GM18519 (cell line): ENCODE results near the gene BTBD19.
A peak's percentile ranks its signal among the peaks of the same experiment; 100 is the strongest.
"Not testable (repeated sequence)": the region's sequence is repeated elsewhere in the genome, so short reads cannot be mapped to it uniquely, and the experiment has no call there.

ENCODE experiments used
- ATAC-seq: cut with Tn5 transposase; IDR thresholded peaks from one replicate; pipeline ENCODE4 v1.9.1; 2021; ENCODE audit warnings: mild to moderate bottlenecking, moderate library complexity; ENCODE audit not compliant: unreplicated experiment, low FRiP score

Gene BTBD19, protein sequence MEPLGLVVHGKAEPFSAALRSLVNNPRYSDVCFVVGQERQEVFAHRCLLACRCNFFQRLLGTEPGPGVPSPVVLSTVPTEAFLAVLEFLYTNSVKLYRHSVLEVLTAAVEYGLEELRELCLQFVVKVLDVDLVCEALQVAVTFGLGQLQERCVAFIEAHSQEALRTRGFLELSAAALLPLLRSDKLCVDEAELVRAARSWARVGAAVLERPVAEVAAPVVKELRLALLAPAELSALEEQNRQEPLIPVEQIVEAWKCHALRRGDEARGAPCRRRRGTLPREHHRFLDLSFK

DNA sequence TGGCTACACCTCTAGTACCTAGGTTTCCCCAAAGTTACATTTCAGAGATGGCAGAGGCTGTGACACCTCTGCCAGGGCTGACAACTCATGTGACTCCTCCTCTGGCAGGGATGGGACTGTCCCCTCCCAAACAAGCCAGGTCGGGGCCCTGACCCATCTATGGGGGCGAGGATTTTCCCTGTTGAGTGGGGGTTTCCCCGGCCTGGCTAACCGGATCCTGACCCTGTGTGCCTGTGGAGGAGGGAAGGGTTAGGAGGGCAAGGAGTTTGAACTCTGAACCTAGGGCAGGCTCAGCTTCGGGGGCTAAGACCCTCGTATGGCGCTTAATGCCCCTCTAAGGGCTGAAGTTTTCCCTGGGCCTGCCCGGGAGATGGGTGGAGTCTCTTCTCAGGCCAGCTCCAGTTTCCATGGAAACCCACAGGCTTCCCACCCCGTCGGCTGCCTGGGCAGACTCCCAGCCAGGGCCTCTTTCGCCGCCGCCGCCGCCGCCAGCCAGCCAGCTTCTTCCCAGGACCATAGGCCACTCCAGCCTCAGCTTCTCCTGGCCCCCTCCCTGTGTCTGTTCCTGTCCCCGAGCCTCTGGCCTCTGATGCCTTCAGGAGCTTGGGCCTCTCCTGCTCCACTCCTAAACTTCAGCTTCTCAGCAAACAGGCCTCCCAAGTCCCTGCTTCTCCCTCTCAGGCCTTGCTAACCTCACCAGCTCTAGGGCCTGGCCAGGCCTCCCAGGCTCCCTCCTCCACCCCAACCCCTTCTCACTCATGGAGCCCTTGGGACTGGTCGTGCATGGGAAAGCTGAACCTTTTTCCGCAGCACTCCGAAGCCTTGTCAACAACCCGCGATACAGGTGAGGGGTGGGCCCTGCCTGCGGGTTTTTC is at the start of gene BTBD19:
Gene BTBD19 (plus strand): TSS at position 461 of the 875 bp plus-strand sequence. CDS start 298 bp downstream, at position 759.
- no peak for ATAC-seq

DNA sequence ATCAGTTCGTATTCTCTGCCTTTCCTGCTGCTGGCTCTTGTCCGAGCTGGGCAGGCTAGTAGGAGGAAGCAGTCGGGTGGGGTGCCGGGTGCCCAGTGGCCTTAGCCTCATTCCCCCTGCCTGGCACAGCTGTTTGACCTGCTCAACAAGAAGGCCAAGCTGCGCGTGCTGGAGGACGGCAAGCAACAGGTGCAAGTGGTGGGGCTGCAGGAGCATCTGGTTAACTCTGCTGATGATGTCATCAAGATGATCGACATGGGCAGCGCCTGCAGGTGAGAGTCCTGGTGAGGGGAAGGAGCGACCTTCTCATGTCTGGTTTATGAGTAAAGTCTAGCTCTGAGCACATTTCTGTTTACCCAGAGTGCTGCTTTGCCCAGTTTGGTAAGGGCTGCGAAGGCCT is 49.2 kb upstream of the BTBD19 start:
- no peak for ATAC-seq

DNA sequence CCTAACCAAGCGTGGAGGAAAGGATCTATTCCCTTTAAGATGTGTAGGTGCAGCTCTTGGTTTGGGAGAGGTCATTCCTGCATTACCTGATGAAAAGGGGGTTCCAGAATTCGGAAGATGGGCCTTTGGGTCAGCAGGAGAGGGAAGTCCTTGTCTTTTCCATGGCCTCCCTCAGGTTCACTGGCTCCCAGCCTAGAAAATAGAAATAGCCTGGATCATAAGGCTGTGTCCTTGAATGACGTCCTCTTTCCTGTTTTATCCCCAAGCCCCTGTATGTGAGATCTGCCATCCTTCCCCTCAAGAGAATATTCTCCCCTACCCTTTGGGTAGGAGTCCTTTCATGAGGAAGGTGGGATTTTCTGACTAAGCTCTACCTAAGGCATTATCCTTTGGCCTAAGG is 47.4 kb upstream of the BTBD19 start:
- no peak for ATAC-seq

DNA sequence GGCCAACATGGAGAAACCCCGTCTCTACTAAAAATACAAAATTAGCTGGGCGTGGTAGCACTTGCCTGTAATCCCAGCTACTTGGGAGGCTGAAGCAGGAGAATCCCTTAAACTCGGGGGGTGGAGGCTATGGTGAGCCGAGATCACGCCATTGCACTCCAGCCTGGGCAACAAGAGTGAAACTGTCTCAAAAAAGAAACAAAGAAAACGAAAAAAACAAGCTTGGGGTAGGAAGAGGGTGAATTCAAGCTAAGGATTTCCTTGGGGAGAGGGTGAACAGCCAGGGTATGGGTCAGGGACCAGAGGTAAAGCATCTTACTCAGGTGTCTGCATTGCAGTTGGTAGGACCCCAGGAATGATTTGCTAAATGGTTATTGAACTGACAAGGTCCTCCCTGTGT is 41.9 kb upstream of the BTBD19 start:
- ATAC-seq: not testable (repeated sequence)

DNA sequence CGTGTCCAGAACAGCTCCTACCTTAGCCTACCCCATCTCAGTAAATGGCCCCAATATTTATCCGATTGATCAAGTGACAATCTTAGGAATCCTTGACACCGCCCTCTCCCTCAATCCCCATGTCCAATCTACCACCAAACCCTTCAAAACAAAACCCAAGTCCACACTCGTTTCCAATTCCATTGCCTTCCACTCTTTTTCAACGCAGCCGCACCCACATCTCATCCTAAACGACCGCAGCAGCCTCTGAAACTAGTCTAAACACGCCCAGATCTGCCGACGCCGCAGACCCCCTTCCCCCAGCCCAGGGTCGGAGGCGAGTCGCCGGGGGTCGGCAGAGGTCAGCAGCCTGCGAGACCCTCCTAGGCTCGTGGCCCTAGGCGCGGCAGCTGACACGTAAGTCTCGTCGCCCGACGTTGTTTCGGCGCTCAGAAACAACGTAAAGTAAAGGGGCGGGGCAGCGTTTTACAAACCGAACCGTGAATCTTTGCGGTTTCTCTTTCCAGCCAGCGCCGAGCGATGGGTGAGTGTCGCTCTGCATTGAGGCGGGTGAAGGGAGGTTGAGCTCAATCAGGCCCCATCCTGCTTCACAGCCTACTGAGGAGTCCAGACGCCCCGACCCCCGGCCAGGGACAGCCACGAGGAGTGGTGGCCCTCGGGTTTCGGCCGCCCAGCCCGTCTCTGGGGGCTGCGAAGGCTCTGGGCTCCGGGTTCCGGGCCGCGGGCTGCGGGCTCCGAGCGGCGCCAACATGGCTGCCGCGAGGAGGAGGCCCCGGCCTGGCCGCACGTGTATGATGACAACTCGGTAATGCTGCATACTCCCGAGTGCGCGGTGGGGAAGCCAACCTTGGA is 33.0 kb upstream of the BTBD19 start, which contains the start of gene RPS8:
Gene RPS8 (plus strand): TSS at position 463 of the 852 bp plus-strand sequence. CDS start 57 bp downstream, at position 520.
- ATAC-seq: peak; percentile 74

DNA sequence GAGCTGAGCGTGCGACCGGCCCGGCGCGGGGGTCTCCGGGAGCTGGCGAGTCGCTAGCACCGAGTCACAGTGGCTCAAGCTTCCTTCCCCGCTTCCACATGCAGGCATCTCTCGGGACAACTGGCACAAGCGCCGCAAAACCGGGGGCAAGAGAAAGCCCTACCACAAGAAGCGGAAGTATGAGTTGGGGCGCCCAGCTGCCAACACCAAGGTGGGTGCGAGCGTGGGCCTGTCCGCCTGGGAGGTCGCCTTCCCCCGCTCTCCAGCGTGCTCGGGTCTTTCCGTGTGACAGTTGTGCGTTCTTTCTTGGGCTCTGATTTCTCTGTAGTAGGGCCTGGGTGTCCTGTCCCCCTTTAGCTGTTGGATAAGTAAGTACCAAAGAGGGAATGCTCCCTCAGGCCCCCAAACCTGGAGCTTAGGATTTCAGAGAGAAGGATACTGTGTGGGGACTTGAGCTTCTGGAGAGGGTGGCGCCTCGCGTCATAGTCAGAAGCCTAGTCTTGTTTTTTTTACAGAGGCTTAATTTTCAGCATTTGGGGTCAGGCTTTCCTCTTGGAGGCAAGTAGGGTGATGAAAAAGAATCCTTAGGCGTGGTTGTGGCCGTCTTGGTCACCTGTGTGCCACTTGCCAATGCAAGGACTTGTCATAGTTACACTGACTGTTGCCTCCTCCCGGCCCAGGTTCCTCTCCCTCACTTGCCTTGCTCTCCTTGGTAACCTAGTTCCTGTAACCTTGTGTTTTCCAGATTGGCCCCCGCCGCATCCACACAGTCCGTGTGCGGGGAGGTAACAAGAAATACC is 32.2 kb upstream of the BTBD19 start:
- no peak for ATAC-seq

DNA sequence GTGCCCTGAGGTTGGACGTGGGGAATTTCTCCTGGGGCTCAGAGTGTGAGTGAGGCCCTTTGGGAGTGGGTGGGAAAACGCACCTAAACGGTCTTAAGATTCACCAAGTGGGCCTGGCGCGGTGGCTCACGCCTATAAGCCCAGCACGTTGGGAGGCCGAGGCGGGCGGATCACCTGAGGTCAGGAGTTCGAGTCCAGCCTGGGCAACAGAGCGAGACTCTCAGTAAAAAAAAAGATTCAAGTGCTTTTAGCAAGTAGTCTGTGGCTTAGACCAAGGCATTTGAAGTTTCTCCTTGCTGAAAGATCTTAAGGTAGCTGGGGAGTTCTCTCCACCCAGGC is 31.6 kb upstream of the BTBD19 start:
- no peak for ATAC-seq

DNA sequence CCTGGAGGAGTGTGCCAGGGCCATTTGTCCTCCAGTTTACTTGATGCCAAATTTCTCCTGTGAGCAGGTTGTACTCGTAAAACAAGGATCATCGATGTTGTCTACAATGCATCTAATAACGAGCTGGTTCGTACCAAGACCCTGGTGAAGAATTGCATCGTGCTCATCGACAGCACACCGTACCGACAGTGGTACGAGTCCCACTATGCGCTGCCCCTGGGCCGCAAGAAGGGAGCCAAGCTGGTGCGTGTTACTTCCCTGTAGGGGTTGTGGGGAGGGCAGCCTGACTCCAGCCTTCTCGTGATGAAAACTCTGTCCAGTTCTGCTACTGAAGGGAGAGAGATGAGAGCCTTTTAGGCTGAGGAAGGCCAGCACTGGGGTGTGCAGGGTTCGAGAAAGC is 30.8 kb upstream of the BTBD19 start:
- ATAC-seq: no peak

DNA sequence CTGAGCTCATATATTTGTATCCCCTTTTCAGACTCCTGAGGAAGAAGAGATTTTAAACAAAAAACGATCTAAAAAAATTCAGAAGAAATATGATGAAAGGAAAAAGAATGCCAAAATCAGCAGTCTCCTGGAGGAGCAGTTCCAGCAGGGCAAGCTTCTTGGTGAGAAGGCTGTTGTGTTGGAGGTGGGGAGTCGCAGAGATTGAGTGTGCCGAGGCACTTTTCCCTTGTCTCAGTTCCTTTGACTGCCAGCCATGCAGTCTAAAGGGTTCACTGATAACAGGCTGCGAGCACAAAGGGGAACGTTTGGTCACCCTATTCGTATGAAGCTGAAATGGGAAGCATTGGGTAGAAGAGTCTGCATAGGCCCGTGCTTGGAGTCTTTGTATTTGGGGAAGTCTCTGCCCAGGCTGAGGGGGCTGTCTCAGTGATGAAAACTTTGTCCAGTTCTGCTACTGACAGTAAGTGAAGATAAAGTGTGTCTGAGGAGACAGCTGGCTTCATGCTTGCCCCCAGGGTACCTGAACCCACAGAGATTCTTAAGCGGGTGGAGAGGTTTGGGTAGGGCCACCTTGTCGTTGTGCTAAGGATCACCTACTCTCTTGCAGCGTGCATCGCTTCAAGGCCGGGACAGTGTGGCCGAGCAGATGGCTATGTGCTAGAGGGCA is 30.2 kb upstream of the BTBD19 start:
- ATAC-seq: no peak

DNA sequence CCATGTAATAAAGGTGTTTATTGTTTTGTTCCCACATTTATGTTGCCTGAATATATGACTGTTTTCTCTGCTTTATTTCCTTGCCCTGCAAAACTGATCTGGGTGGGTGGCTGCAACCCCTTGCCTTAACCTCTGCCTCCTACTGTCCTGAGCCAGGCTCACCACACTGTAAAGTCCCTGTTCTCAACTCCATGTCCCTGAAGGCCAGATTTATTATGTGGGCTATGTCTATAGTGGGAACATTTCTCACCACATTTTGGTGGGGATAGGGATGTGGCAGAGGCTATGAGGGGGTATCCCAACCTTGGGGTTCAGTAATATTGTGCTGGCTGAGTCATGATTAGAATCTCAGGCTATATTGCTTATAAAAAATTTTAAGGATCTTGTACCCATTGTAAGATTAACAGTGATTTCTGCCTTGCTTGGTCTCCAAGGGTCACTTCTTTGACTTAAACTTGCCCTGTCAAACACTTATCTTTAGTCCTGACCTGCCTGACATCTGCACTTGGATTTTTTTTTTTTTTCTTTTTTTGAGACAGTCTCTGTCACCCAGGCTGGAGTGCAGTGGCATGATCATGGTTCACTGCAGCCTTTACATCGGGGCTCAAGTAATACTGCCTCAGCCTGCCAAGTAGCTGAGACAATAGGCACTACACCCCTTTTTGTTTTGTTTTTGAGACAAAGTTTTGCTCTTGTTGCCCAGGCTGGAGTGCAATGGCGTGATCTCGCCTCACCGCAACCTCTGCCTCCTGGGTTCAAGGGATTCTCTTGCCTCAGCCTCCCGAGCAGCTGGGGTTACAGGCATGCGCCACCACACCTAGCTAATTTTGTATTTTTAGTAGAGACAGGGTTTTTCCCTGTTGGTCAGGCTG is 29.4 kb upstream of the BTBD19 start:
- ATAC-seq: no peak

DNA sequence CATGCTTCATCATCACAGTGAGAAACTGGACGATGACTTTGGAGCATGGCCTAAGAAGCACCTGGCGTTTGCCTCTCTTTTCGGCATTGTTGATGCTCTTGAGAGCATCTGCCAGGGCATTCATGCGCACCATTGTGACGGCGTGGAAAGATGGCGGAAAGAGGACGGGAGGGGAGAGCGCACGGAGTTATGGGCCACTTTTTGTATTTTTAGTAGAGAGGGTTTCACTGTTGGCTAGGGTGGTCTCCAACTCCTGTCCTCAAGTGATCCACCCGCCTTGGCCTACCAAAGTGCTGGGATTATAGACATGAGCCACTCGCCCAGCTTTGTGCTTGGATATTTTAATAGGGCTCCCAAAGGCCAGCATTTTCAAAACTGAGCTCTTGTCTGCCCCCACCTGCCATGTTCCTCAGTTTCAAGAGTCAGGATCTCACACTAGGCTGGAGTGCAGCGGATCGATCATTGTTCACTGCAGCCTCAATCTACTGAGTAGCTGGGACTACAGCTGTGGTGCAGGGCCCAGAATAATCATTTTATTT is 27.7 kb upstream of the BTBD19 start:
- no peak for ATAC-seq

DNA sequence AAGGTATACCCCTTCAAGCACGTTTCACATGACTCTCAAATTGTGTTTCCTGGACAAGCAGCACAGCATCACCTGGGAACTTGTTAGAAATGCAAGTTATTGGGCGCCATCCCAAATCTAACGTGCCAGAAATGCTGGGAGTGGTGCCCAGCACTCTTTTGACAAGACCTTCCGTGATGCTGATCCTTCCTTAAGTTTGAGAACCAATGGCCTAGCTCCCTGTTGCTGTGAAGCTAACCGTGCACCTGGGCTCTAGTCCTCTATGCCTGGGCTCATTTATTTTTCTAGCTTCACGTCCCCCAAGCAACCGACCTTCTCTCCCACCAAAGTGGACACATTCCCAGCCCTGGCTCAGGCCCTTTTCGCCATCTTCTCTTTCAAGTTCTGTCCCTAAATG is 24.6 kb upstream of the BTBD19 start:
- ATAC-seq: no peak

DNA sequence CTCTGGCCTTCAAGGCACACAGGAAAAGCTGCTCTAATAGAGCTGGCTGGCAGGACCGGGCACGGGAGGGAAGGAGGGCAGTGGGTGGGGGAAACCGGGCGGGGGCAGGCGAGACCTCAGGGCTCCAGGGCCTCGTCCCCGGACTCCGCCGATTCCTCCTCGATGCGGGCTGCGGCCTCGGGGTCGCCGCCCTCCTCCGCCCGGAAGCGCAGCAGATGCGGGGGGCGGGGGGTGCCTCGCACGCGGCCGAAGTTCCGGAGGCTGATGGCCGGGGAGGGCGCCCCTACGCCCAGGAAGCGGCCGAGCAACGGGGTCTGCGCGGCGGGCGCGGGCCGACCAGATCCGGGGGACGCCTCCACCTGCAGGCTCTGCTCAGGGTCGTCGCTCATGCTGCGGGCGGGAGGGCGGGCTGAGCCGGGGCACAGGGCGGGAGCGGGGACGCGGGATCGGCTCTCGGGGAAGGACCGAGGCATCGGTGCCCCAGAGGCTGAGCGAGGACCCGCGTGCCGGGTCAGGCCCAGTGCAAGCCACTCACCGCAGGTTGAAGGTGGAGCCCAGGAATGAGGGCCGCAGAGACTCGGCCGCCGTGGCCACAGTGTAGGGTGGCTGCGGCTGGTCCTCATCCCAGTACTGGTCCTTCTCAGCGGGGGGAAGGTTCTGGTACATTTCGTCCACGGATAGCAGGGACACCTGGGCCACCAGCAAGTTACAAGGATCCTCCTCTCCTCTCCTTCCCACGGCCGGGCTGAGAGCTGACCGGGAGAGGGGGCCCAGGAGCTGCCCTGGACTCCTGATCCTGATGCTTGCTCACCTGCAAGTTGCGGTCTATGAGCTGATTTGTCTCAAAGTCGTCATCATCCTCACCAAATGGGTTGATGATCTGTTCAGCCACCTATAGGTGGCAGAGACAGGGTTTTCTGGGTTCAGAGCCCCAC is 24.0 kb upstream of the BTBD19 start:
- ATAC-seq: no peak

DNA sequence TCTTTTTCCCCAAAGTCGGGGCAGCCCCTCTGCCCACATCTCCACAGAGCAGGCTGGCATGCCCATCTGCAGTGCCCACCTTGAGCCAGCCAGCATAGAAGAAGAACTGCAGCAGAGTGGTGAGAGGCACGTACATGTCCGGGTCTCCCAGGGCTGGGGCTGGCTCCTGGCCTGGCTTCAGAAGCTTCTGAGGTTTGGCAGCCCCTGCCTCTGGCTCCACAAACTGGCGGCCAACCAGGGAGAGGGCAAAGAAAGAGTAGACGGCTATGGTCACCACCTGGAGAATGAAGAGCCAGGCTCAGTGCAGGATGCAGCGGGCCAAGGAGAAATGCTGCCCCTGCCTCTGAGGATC is 23.3 kb upstream of the BTBD19 start:
- no peak for ATAC-seq

DNA sequence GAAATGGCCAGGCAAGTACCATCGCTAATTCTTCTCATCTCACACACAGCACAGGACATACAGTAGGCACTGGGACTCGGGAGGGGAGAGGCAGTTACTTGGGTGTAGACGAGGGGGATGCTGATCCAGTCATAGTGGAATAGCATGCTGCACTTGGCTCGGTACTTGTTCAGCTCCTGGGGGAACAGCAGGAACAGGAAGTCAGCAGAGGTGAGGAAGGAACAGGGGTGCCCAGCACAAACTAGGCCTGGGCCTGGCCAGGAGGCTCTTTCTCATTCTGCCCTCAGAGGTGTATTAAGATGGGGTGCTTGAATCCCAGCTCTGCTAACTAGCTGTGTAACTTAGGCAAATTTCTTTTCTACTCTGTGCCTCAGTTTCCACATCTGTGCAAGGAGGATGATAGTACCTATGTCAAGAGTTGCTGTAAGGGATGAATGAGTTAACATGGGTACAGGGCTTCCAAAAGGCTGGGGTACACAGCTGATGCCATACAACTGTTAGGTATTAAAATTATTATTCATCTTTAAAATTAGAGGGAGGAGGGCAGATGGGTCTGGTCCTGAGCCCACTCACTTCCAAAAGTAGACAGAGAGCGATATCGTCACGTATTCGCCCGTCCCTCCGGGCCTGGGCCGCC is 22.7 kb upstream of the BTBD19 start:
- no peak for ATAC-seq

DNA sequence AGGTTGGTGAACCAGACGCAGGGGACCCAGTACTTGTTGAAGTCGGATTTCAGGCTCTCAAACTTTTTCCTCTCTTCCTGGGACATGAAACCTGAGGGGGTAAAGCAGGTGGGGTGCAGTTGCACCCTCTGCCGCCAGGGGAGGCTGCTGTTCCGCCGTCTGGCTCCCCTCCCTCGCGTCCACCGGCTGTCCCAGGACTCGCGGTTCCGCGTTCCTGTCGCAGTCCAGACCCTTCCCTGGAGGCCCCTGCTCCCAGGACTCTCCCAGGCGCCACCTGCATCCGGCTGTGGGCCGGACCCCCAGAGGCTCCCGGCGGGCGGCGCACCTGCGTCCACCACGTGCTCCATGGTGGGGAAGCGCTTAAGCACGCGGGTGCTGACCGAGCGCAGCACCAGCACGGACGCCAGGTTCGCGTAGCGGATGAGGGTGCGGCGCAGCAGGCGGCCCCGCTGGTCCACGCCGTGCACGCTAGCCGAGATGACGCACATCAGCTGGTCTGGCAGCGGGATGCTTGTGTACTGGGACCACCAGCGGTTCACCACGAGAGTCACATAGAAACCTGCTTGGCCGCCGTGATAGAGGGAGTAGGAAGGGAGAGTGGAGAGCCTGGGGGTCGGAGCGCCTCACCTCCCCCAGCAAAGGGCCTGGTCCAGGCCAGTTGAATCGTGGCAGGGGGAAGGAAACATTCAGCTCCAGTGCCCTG is 22.0 kb upstream of the BTBD19 start:
- no peak for ATAC-seq
